Osteoblast (primary cell): ENCODE measurements around the gene ZNF548. TPM values are rescaled to one million over a fixed set of nuclear protein-coding genes. Genes with fewer than 3 reads are reported as not detected.
A peak's percentile ranks its signal among the peaks of the same experiment; 100 is the strongest.

Source experiments
- DNase-seq: peaks from one replicate; pipeline ENCODE4 v3.0.0; 2011; ENCODE audit warnings: low spot score, mixed read lengths; ENCODE audit not compliant: insufficient read length; ENCODE audit errors: missing footprints
- H2AFZ ChIP-seq: 2 replicates; pipeline ENCODE4 v1.6.0; 2011; ENCODE audit warnings: mild to moderate bottlenecking, low read length
- H3K27ac ChIP-seq: 2 replicates; pipeline ENCODE4 v1.5.1; 2011; ENCODE audit warnings: mild to moderate bottlenecking, low read depth, low read length, moderate library complexity
- H3K27me3 ChIP-seq: 2 replicates; pipeline ENCODE4 v1.6.0; 2012; ENCODE audit warnings: mild to moderate bottlenecking, control low read depth, inconsistent platforms, low read length, moderate library complexity; ENCODE audit not compliant: insufficient read depth
- H3K36me3 ChIP-seq: 2 replicates; pipeline ENCODE4 v1.5.1; 2011; ENCODE audit warnings: mild to moderate bottlenecking, low read length, control low read depth, moderate library complexity; ENCODE audit not compliant: insufficient read depth
- H3K4me1 ChIP-seq: 2 replicates; pipeline ENCODE4 v1.5.1; 2011; ENCODE audit warnings: mild to moderate bottlenecking, low read length, control low read depth, moderate library complexity; ENCODE audit not compliant: insufficient read depth
- H3K4me2 ChIP-seq: 2 replicates; pipeline ENCODE4 v1.6.0; 2011; ENCODE audit warnings: mild to moderate bottlenecking, low read length; ENCODE audit not compliant: insufficient read depth
- H3K4me3 ChIP-seq: fragments of 200-600 bp; sonication (generic); 3 replicates; pipeline ENCODE4 v1.5.1; 2012; ENCODE audit warnings: mild to moderate bottlenecking, low read length, inconsistent platforms; ENCODE audit not compliant: insufficient read depth
- H3K79me2 ChIP-seq: 2 replicates; pipeline ENCODE4 v1.6.0; 2012; ENCODE audit warnings: mild to moderate bottlenecking, low read length, control low read depth, inconsistent platforms; ENCODE audit not compliant: insufficient read depth
- H3K9me3 ChIP-seq: 2 replicates; pipeline ENCODE4 v1.5.1; 2011; ENCODE audit warnings: low read depth, low read length, control low read depth
- H4K20me1 ChIP-seq: 2 replicates; pipeline ENCODE4 v1.6.0; 2012; ENCODE audit warnings: mild to moderate bottlenecking, low read length, control low read depth; ENCODE audit not compliant: insufficient read depth
- total RNA-seq: library from RNA; depleted of rRNA; stranded (reverse); fragments of >200 nt; gene quantifications from 2 replicates; pipeline ENCODE4 v1.2.3, GENCODE V29; 2012
- TF ChIP-seq, protein P1 (sequence below): IDR thresholded peaks from 2 replicates; pipeline ENCODE4 v1.5.1; 2011; ENCODE audit warnings: mild to moderate bottlenecking, low read depth, low read length, moderate library complexity; ENCODE audit errors: extremely low read depth

The ZNF548 gene
- total RNA-seq, 1 donor: 27.9 TPM

- Histone ChIP-seq H3K9me3 (no peaks in the 10 kb centered on the region), H4K20me1 (no peaks in the 10 kb centered on the region), H2AFZ (peak within 1 kb of the TSS; percentile 79), H3K4me1 (peaks cover 6% of the 10 kb centered on the region), H3K4me2 (peak within 1 kb of the TSS; percentile 91), H3K27ac (peak within 1 kb of the TSS; percentile 18), H3K27me3 (no peaks in the 10 kb centered on the region), H3K36me3 (peaks cover 4% of the 10 kb centered on the region), H3K79me2 (peaks cover 45% of the 10 kb centered on the region), H3K4me3 (peak within 1 kb of the TSS; percentile 74)
- DNase-seq: peak; percentile 99
- TF ChIP-seq, protein P1, sequence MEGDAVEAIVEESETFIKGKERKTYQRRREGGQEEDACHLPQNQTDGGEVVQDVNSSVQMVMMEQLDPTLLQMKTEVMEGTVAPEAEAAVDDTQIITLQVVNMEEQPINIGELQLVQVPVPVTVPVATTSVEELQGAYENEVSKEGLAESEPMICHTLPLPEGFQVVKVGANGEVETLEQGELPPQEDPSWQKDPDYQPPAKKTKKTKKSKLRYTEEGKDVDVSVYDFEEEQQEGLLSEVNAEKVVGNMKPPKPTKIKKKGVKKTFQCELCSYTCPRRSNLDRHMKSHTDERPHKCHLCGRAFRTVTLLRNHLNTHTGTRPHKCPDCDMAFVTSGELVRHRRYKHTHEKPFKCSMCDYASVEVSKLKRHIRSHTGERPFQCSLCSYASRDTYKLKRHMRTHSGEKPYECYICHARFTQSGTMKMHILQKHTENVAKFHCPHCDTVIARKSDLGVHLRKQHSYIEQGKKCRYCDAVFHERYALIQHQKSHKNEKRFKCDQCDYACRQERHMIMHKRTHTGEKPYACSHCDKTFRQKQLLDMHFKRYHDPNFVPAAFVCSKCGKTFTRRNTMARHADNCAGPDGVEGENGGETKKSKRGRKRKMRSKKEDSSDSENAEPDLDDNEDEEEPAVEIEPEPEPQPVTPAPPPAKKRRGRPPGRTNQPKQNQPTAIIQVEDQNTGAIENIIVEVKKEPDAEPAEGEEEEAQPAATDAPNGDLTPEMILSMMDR: no peak
These were observed 45.7 kb downstream of the ZNF548 start, which contains the start of gene ZNF749 for GRCh38 chr19:57435062-57435978. Gene ZNF749 (plus strand): TSS chr19:57435325. CDS start chr19:57435579, 254 bp downstream.

DNA sequence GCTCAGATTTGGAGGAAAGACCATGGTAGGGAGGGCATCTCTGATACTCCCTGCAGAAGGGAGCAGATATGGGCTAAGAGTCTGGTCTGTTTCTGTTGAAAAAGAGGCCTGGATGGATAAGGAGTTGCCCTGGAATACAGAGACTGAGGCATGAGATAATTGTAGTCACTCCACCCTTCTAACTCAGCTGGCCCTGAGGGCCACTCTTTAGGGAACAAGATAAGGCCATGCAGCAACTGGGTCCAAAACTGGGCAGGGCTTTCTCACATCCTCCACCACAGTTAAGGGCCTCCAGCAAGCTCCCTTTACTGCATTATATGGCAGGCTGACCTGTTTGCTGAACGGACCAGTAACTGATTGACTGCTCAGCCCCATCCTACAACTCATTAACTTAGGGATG, 46.8 kb downstream of the ZNF548 start:
- Histone ChIP-seq H3K79me2 (peaks cover 50% of the 10 kb centered on the region), H3K4me2 (peak overlapping the region; percentile 91), H3K27ac (no peak overlapping the region), H3K9me3 (no peaks in the 10 kb centered on the region), H3K36me3 (peaks cover 4% of the 10 kb centered on the region), H3K4me3 (peak overlapping the region; percentile 74), H3K27me3 (no peaks in the 10 kb centered on the region), H2AFZ (no peak overlapping the region), H4K20me1 (no peaks in the 10 kb centered on the region), H3K4me1 (peaks cover 6% of the 10 kb centered on the region)
- TF ChIP-seq, protein P1: no peak
- DNase-seq: peak; percentile 41

- H2AFZ ChIP-seq: no peak overlapping the region
- no peak overlapping the region for H3K4me3 ChIP-seq
- no peak overlapping the region for H3K27ac ChIP-seq
- no peak overlapping the region for H3K4me2 ChIP-seq
- no peaks in the 10 kb centered on the region for H3K27me3 ChIP-seq
- H3K9me3 ChIP-seq: peaks cover under 1% of the 10 kb centered on the region
- H3K36me3 ChIP-seq: peaks cover 4% of the 10 kb centered on the region
- DNase-seq: no peak
- H3K4me1 ChIP-seq: peaks cover 6% of the 10 kb centered on the region
- H4K20me1 ChIP-seq: no peaks in the 10 kb centered on the region
- peaks cover 61% of the 10 kb centered on the region for H3K79me2 ChIP-seq
- TF ChIP-seq, protein P1: no peak
These were observed 48.3 kb downstream of the ZNF548 start for GRCh38 chr19:57437931-57438330.

GRCh38 chr19:57438925-57439324, 49.3 kb downstream of the ZNF548 start:
- H4K20me1 ChIP-seq: no peaks in the 10 kb centered on the region
- H3K4me3 ChIP-seq: no peak overlapping the region
- no peak overlapping the region for H2AFZ ChIP-seq
- H3K79me2 ChIP-seq: peaks cover 66% of the 10 kb centered on the region
- peaks cover 6% of the 10 kb centered on the region for H3K4me1 ChIP-seq
- H3K27ac ChIP-seq: no peak overlapping the region
- H3K36me3 ChIP-seq: peaks cover 14% of the 10 kb centered on the region
- no peak for DNase-seq
- H3K9me3 ChIP-seq: peaks cover 9% of the 10 kb centered on the region
- no peaks in the 10 kb centered on the region for H3K27me3 ChIP-seq
- TF ChIP-seq, protein P1: no peak
- no peak overlapping the region for H3K4me2 ChIP-seq
